Measurements from ENCODE around the gene SRRM2.
A peak's percentile ranks its signal among the peaks of the same experiment; 100 is the strongest.

The SRRM2 gene

GRCh38 chr16:2752035-2752849 lies at the start of gene SRRM2:
TSS of gene SRRM2 (plus strand) at chr16:2752638. CDS start at chr16:2756365, 3,727 bp downstream.
- peak; percentile 100 for DNase-seq

- DNase-seq = no peak
Observed at GRCh38 chr16:2702871-2703745, 49.3 kb upstream of the SRRM2 start.

DNA sequence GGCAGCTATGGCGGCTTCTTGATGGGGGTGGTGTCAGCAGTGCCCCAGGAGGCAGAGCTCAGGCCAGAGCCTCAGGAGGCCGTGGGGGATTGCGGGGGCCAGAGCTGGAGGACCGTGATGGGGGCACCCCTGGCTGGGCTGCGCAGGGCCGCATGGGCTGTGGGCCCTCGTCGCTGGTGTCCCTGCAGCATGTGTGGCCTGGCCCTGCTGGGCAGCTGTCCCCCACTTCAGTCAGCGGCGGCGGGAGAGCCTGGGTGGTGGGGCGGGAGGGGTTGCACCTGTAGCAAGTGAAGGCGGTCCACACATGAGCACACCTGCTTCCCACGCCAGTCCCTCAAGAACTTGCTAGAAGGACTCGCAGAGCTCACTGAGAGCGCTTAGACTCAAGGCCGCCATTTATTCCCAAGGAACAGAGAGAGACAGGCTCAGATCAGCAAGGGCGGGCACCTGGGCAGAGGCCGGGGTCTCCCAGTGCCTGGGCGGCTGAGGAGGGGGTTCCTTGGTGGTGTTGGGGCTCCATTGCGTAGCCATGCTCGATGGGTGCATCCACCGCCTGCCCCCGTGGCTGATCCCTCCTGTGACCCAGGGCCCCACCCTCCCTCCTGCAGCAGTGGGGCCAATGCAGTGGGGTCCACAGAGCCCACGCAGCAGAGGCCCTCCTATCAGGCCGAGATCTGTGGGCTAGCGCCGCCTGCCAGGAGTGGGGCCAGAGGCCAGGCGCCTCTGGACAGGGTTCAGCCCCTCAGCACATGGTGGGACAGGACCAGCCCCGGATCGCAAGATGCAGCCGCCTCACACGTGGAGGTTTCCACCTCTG lies 48.1 kb upstream of the SRRM2 start:
- no peak for DNase-seq

DNA sequence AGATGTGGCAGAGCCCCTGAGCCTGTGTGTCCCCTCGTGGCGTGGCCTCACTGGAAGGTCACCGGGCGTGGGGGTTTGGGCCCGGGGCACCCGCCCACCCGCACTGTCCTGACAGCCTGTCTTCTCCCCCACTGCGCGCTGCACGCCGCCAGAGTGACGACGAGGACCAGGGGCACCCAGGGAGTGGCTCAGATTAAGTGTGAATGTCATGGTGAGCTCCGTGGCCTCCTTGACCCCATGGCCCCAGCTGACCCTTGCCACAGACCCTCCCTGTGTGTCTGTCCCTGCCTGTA lies 47.5 kb upstream of the SRRM2 start:
- DNase-seq = no peak

DNA sequence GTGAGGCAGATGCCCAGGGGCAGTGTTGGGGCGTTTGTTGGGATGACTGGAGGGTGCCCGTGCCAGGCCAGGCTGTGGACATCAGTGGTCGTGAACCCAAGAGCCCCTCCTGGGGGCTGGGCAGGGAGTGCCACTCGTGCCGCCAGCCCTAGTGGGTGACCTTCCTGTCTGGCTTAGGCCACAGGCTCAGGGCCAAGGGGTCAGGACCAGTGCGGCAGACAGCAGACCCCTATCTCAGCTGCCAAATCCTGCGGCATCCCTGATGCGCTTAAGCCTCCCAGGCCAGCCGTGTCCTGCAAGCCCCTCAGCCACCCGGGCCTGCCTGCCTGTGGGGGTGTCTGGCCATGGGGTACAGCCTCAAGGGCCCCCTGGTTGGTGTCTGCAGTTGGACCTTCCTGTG lies 47.1 kb upstream of the SRRM2 start:
- DNase-seq = no peak

DNA sequence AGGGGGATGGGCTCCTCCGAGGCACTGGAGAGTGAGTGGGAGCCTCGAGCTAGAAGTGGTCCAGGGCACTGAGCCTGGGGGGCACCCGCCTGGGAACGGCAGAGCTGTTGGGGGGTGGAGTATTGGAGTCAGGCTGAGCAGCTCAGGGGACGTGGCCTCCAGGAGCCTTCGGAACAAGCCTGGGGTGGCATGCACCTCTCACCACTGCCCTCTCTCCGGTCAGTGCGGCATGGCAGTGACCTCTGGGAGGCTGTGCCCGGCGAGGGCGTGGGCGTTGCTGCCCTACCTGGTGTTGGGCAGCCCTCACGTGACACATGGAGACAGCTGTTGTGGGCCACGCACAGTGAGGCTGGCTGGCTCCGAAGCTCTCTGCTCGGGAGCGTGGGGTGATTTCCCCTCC lies 46.4 kb upstream of the SRRM2 start:
- DNase-seq = no peak

- DNase-seq = no peak
Observed at GRCh38 chr16:2706611-2707311, 45.7 kb upstream of the SRRM2 start.

DNA sequence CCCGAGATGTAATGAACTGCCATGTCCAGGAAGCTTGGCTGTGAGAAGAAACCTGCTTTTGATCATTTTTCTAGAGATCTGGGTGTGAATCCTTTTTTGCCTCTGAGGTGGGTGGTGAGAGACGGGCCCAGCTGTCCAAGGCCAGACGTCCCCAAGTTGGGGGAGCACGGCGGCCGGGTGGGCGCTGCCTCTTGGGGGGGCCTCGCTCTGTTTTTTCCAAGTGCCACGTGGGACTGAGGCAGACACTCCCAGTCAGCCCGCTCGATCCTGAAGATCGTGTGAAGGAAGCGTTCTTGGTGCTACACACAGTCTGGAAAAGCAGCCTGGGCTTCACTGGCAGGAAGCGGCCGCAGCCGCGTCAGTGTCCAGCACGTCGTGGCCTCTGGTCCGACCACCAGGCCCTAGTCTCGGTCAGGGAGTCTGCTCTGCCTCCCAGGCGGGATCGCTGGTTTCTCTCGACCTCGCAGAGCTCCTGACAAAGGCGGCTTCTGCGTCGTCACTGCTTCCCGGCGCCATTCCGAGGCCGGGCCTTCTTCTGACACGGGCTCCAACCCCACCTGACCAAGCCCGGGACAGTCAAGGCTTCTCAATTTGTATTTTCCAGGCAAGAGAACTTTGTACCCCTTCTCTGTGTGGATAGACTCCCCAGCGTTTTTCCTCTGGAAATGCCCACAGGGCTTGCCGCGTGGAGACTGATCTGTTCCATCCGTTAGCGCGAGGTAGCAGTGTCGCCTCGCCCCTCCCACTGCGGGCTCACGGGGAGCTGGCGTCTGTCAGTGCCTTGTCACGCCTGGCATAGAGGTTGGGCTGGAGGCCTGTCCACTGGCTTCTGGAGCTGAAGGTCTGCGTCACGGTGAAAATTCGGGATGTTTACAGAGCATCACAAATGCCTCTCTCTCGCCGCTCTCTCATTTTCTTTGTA lies 44.8 kb upstream of the SRRM2 start:
- no peak for DNase-seq

DNA sequence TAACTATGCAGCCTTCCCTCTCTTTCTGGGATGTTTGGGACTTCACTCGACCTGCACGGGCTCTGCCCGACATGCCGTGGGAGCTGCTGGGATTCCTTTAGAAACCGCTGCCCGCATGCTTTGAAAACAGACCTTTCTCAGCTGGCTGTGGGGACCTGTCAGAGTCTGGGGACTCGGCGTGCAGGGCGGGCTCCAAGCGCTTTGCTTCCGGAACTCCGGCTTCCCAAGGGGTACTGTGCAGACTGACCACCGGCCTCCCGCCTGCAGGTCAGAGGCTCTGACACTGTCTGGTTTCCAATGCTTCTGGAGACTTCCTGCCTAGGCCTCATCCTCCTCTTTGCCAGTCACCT lies 44.2 kb upstream of the SRRM2 start:
- DNase-seq = no peak

DNA sequence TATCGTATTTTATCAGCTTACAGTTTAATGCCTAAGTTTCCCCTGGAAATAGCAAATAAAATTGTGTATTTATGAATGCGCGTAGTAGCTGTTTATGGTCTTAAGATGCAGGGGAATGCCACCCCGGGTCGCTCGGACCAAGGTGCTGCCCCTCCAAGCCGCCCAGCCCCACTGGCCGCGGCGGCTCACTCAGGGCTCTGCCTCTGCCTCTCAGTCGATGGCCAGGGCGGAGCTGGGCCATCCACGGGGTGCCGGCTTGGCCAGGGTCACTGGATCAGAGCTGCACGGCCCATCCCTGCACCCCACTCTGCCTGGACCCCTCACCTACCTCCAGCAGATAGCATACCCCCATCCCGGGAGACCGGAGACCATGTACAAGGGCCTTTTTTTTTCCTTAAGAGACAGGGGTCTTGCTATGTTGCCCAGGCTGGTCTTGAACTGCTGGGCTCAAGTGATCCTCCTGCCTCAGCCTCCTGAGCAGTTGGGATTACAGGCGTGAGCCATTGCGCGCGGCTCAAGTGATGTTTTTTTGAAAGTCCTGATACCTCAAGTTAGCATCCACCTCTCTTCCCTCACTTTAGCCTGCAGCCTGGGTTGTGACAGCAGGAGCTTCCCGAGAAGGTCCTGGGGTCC lies 43.4 kb upstream of the SRRM2 start:
- DNase-seq = no peak

GRCh38 chr16:2709588-2709984 lies 42.9 kb upstream of the SRRM2 start:
- DNase-seq = no peak

DNA sequence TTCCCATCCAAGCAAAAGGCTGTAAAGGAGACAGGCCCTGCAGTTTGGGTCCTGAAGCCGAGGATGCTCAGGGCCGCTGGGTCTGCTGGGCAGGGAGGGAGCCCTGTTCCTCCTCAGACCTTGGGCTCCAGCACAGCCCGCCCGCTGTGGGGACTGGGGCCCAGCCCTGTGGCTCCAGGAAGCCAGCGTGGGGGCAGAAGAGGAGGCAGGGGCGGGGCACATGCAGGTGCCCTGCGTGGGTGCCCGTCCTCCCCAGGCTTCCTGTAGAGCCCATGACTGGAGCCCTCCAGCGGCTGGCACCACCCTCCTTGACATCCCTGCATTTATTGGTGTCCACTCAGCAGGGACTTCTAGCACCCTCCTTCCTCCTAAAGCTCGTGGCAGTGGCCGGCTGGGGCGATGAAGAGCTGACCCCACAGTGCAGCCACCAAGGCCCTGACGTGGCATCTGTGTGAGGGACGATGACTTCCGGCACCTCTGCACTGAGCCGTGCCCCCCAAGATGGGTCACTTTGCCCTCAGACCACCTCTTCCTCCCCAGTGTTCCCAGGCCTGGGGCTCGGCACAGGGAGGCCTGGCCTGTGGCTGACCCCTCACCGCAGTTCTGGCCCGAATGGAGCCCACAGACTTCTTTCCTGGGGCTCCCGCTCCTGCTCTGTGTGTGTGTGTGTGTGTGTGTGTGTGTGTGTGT lies 42.3 kb upstream of the SRRM2 start:
- no peak for DNase-seq

DNA sequence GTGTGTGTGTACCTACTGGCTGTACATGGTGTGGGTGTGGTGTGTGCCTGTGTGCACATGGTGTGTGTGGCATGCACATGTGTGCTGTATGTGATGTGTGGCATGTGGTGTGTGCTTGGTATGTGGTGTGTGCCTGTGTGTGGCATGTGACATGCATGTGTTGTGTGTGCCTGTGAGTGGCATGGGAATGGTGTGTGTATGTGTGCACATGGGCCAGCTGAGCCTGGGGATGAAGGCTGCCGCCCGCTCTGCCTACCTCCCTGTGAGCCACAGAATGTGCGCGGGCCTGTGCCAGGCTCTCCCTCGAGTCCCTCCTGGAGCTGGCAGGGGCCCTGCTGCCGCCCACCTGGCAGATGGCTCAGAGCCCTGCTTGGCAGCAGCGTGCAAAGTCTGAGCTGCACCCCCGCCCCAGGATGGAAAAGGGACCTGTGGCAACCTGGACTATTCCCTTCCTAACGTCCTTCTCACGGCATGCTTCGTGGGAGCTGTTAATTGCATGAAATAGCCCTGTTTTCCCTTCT lies 41.7 kb upstream of the SRRM2 start:
- no peak for DNase-seq

- DNase-seq = no peak
Observed at GRCh38 chr16:2711370-2712062, 40.9 kb upstream of the SRRM2 start.

GRCh38 chr16:2712063-2712441 lies 40.4 kb upstream of the SRRM2 start:
- no peak for DNase-seq

DNA sequence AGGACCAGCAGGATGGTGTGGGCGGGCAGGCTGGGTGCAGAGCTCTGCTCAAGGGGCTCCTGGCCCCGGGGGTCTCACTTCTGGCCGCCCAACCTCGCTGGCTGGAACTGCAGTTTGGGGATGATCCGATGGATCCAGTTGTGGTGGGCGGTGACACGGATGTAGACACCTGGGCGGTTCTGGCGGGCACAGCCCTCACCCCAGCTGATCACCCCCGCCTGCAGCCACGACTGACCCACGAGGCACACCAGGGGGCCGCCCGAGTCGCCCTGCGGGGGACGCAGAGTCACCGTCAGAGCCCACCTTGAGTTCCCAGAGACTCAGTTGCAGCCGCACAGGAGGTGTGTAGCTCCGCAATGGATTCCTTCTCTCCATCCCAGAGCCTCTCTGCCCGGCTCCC lies 39.9 kb upstream of the SRRM2 start:
- no peak for DNase-seq

- DNase-seq = no peak
Observed at GRCh38 chr16:2713523-2713922, 38.9 kb upstream of the SRRM2 start.

DNA sequence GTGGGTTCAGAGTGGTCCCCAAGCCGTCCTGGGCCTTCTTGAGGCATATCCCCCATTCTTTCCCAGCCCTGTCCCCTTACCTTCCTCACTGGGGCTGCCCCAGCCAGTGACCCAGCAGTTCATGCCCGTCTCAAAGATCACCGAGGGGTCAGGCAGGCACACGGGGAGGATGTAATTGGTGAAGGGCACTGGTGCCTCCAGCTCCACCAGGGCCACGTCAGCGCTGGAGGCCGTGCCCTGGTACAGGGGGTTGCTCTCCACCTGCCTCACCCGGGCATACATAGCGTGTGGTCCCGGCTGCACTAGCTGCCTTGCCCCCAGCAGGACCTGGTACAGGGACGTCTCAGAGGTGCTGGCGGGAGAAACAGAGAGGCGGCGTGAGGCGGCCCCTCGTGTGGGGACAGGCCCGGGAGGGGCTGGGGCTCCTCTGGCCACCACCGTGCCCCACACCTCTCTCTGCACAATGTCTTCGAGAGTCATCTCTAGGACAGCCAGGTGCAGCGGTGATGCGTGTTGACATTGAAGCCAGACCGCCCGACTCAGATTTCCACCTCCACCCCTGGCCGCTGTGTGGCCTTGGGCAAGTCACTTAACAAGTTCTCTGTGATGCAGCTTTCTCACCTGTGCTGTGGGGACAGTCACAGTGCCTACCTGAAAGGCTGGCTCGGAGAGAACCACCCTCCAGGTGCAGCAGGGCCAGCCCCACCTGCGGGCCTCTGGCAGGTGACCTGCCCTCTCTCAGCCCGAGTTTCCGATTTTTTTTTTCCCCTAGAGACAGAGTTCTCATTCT lies 38.3 kb upstream of the SRRM2 start:
- DNase-seq = no peak

GRCh38 chr16:2715064-2715463 lies 37.4 kb upstream of the SRRM2 start:
- DNase-seq = no peak
